ENCODE results near the gene AKAP13.

Gene AKAP13

GRCh38 chr15:85761635-85762034 is 381.2 kb downstream of the AKAP13 start:
- DNase-seq, result no peak

- DNase-seq, result no peak
These were observed 381.8 kb downstream of the AKAP13 start for GRCh38 chr15:85762039-85762755.

GRCh38 chr15:85762756-85763127 is 382.3 kb downstream of the AKAP13 start:
- DNase-seq, result no peak

GRCh38 chr15:85763157-85763556 is 382.8 kb downstream of the AKAP13 start:
- no peak for DNase-seq

GRCh38 chr15:85763673-85764633 is 383.6 kb downstream of the AKAP13 start:
- no peak for DNase-seq

- no peak for DNase-seq
These were observed 384.4 kb downstream of the AKAP13 start for GRCh38 chr15:85764649-85765277.

- no peak for DNase-seq
These were observed 385.8 kb downstream of the AKAP13 start for GRCh38 chr15:85766001-85766831.

GRCh38 chr15:85767785-85768529 is 387.6 kb downstream of the AKAP13 start:
- DNase-seq, result no peak

- DNase-seq, result no peak
These were observed 388.3 kb downstream of the AKAP13 start for GRCh38 chr15:85768595-85769168.

GRCh38 chr15:85769182-85769900 is 388.9 kb downstream of the AKAP13 start:
- DNase-seq, result no peak

- DNase-seq, result no peak
These were observed 390.0 kb downstream of the AKAP13 start for GRCh38 chr15:85770096-85771041.

- no peak for DNase-seq
These were observed 390.9 kb downstream of the AKAP13 start for GRCh38 chr15:85771271-85771670.

GRCh38 chr15:85771781-85772445 is 391.5 kb downstream of the AKAP13 start:
- no peak for DNase-seq

- DNase-seq, result peak; percentile 56
These were observed 392.3 kb downstream of the AKAP13 start for GRCh38 chr15:85772668-85773067.

- DNase-seq, result no peak
These were observed 392.8 kb downstream of the AKAP13 start for GRCh38 chr15:85773249-85773648.

- no peak for DNase-seq
These were observed 393.6 kb downstream of the AKAP13 start for GRCh38 chr15:85773970-85774369.

- no peak for DNase-seq
These were observed 397.1 kb downstream of the AKAP13 start for GRCh38 chr15:85777250-85778106.

Measured in NCI-H2171 treated with DMSO at 0.1 percent for 48 hours (cell line).